ENCODE results near the gene ZC3H12A.

The ZC3H12A gene

DNA sequence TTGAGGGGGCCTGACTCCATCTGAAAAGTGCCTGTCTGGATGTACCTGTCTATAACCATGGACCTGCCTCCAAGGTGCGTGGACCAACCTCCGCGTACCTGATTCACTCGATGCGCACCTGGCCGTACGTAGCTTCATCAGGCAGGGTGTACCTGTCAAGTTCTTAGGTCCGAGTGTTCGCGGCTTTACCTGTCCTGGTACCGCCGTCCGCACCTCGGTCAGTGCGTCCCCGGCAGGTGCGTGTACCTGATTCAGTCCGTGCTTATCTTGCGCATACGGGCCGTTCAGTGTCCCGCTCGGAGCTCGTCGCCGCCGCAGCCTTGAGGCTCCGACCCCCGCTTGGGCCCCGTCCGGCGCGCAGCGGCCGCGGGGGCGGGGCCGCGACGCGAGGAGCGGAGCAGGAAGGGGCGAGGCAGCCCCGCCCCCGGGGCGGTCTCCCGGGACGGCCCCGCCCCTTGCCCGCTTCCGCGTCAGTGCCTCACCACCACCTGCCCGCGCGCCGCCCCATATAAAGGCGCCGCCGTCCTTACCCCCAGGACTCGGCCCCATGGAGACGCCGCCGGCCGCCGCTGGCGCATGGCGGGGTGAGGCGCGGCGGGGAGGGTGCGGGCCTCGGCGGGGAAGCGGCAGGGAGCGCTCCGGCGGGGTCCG is at the start of gene ZC3H12A:
Gene ZC3H12A, plus strand, starts transcription at position 535 of the 651 bp plus-strand sequence. CDS start 917 bp downstream, outside the sequence.
- TF ChIP-seq, protein P1, sequence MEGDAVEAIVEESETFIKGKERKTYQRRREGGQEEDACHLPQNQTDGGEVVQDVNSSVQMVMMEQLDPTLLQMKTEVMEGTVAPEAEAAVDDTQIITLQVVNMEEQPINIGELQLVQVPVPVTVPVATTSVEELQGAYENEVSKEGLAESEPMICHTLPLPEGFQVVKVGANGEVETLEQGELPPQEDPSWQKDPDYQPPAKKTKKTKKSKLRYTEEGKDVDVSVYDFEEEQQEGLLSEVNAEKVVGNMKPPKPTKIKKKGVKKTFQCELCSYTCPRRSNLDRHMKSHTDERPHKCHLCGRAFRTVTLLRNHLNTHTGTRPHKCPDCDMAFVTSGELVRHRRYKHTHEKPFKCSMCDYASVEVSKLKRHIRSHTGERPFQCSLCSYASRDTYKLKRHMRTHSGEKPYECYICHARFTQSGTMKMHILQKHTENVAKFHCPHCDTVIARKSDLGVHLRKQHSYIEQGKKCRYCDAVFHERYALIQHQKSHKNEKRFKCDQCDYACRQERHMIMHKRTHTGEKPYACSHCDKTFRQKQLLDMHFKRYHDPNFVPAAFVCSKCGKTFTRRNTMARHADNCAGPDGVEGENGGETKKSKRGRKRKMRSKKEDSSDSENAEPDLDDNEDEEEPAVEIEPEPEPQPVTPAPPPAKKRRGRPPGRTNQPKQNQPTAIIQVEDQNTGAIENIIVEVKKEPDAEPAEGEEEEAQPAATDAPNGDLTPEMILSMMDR (conservative IDR thresholded peaks at IDR 0.05), result no peak
- H3K27ac ChIP-seq, result peak within 1 kb of the TSS; percentile 99

DNA sequence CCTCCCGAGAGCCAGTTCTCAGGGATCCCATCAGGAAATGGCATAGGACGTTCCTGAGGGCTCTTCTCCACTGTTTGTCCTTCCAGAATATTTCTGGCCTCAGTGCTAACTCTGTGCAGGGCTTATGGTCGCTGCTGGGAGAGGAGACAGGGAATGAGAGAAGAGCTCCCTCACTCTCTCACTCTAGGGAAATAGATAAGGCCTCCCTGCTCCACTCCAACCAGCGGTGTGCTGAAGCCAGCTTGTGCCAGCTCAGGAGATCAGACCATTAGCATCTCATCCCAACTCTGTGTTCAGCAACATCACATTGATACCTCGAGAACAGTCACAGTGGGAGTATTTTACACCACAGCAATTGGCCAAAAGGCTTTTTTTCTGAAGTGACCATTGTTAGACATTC is 49.2 kb upstream of the ZC3H12A start:
- H3K27ac ChIP-seq, result no peak overlapping the region
- TF ChIP-seq, protein P1 (conservative IDR thresholded peaks at IDR 0.05), result no peak

DNA sequence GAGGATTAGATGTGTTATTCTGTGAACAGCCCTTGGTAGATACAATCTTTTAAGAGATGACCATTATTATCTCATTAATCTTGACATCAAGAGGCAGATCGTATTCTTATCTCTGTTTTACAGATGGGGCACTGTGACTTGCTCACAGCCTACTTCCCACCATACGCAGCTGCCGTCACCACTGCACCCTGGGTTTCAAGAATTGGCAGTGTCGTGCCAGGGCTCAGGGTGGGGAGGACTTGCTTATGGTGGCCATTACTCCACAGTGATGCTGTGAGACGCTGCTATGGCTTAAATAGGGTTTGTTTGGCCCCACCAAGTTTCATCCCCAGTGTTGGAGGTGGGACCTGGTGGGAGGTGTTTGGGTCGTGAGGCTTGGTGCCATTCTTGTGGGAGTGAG is 45.4 kb upstream of the ZC3H12A start:
- TF ChIP-seq, protein P1 (conservative IDR thresholded peaks at IDR 0.05), result no peak
- H3K27ac ChIP-seq, result no peak overlapping the region

DNA sequence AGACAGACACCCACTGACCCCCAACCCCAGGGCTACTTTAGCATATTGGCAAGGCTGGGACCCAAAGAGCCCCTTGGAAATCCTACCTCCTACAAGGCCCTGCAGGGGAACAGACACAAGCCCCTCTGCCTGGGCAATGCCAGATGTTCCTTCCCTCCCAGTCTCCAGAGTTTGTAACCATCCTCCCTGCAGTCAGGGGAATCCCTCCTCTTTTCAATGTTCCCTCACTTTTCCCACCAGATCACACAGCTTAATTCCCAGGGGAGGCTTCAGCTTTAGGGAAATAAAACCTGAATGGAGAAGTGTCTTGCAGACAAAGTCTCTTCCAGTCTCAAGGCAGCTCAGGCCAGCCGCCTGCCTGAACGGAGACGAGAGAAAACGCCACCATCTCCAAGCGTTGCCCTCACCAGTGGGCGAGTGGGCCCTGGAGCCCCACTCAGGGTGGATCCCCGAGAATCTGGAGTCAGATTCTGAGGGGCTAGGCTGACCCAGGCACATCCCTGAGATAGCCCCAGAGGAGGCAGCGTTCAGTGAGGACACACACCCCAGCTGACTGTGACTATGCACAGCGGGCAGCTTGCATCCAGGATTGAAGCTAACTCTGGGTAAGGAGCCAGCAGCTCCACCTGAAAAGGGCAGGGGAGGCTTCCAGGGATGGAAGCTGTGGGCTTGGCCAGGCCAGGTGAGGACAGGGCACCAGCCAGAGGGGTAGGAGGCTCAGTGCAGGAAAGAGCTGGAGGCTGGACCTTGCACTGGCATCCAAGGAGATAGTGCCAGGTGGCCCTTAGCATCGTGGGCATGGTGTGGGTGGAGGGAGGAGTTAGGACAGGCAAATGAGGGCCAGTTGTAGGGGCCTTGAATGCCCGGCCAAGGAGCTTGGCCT is 44.0 kb upstream of the ZC3H12A start:
- TF ChIP-seq, protein P1 (conservative IDR thresholded peaks at IDR 0.05), result no peak
- no peak overlapping the region for H3K27ac ChIP-seq

DNA sequence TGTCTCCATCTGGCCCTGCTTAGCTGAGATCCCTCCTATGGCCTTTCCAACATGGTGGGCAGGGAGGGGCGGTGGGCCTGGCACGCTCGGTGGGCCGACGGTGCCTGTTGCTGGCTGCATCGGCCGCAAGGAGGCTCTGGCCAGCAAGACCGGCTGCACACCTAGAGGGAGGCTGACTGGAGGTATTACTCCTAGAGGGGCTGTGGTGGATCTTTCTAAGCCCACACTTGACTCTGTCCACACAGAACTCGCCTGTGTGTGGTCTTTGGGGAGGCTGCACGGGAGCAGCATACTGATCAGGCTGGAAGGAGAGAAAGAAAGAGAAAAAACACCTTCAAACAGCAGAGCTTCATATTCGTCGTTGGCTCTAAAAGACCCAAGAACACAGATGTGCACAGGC is 41.7 kb upstream of the ZC3H12A start:
- H3K27ac ChIP-seq, result no peak overlapping the region
- TF ChIP-seq, protein P1 (conservative IDR thresholded peaks at IDR 0.05), result no peak

DNA sequence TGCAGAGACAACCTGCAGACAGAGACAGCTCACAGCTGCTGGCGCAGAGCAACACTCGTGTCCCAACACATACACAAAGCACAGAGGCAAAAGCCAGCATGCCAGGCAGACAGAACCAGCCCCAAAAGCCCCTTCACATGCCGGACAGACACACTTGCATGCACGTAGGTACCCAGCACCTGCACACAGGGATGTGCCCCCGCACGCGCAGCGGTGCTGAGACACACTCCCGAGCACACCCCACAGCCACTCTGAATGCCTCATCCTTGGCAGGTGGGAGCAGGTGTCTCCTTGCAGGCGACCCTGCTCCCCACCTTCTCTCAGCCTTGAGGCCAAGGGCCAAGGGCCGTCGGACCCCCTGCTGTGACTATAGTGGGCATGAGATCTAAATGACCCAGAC is 41.2 kb upstream of the ZC3H12A start:
- no peak overlapping the region for H3K27ac ChIP-seq
- TF ChIP-seq, protein P1 (conservative IDR thresholded peaks at IDR 0.05), result no peak

Measured in VCaP (cell line).